SU-DHL-6 (cell line): Measurements from ENCODE around the gene CACNG5.

ENCODE experiments used
- CTCF ChIP-seq: fragments of 200-600 bp; sonication (generic); IDR thresholded peaks from one replicate; pipeline ENCODE4 v1.5.1; 2017; ENCODE audit warnings: antibody characterized with exemption, mild to moderate bottlenecking, low read length, moderate library complexity; ENCODE audit not compliant: insufficient read depth, poor library complexity, severe bottlenecking
- EZH2phosphoT487 ChIP-seq: fragments of 200-600 bp; sonication (generic), shearing (Covaris generic); conservative IDR thresholded peaks from 2 replicates; pipeline ENCODE4 v1.6.1; 2018; ENCODE audit warnings: mild to moderate bottlenecking, antibody characterized with exemption, low read length, moderate library complexity, mixed read lengths

- TF ChIP-seq CTCF (no peak), EZH2phosphoT487 (no peak)
Observed at GRCh38 chr17:66842959-66843358, 8.0 kb downstream of the CACNG5 start.
